GM23248 (cell line): ENCODE data around the gene HOXA11.

ENCODE experiments used
- EZH2 ChIP-seq: fragments of 200-600 bp; sonication (generic); IDR thresholded peaks from 2 replicates; pipeline ENCODE4 v1.6.1; 2018; ENCODE audit warnings: antibody characterized with exemption, mild to moderate bottlenecking; ENCODE audit not compliant: insufficient read depth, poor library complexity, severe bottlenecking
- EZH2phosphoT487 ChIP-seq: fragments of 200-600 bp; sonication (generic); IDR thresholded peaks from 2 replicates; pipeline ENCODE4 v1.6.1; 2018; ENCODE audit warnings: antibody characterized with exemption, moderate library complexity, mild to moderate bottlenecking, low read depth; ENCODE audit not compliant: insufficient read depth

GRCh38 chr7:27194002-27194352 is 8.9 kb upstream of the HOXA11 start:
- no peak for TF ChIP-seq EZH2phosphoT487
- TF ChIP-seq EZH2: no peak
